ENCODE measurements around the gene ZFYVE21. TPM values are rescaled to one million over a fixed set of nuclear protein-coding genes. Genes with fewer than 3 reads are reported as not detected.

Gene ZFYVE21
- total RNA-seq, 1 donor from 2014 or later: 86.6 TPM

DNA sequence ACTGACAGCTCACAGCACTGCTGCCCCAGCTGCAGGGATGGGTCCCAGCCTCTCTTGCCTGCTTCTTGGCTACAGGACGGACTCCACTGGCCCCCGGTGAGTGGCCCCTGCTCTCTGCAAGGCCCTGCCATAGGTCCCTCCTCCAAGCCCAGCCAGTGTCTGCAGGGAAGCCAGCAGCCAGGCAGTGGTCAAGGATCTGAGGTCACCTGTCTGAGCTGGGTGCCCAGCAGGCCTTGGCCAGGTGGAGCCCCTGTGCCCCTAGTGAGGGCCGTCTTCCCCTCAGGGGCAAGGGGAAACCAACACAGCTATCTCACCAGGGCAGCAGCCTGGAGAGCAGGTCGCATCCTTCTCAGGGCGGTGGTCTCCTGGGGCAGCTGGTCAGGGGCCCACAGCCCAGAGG lies 13.5 kb upstream of the ZFYVE21 start:
- ATAC-seq (no peak), DNase-seq (ENCODE audit: low spot score) (no peak)
- intact Hi-C loops (cut with DNase I): no loop called here

DNA sequence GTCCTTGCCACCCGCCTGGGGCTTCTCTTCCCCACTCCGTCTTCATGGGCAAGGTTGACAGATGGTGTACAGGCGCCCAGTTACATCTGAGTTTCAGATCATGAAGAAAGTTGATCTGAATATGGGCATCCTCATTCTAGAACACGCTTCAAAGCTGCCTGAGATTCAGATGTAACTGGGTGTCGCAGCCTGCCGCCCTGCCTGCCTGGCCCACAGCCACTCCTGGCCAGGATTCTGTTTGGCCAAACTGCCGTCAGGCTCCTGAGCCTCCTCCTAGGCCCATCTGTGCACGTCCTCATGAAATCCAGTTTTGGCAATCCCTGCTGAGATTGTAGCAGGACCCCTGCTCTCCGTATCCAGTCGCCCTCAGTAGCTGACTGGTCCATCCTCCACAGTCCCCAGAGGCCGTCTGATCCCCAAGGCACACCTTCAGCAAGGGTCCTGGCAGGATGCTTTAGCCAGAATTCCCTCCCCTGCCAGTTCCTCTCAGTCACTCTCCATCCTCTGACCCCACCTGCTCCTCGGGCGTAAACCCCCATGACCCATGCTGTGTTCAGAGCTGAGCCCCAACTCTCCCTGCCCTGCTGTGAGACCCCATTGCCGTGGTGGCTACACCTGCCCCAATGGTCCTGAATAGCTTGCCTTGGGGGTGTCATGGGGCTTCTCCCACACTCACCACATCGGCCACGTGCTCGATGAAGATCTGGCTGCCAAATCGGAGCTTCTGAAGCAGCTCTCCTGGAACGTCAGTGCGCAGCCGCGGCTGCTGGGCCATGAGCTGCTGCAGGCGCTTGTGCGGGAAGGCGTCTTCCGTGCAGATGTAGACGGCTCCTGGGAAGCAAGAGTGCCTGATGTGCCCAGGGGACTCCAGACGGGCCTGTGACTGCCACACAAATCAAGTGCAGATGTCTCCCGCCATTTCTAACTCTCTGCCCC lies 12.8 kb upstream of the ZFYVE21 start:
- ATAC-seq (no peak), DNase-seq (ENCODE audit: low spot score) (no peak)
- intact Hi-C loops (cut with DNase I): no loop called here

DNA sequence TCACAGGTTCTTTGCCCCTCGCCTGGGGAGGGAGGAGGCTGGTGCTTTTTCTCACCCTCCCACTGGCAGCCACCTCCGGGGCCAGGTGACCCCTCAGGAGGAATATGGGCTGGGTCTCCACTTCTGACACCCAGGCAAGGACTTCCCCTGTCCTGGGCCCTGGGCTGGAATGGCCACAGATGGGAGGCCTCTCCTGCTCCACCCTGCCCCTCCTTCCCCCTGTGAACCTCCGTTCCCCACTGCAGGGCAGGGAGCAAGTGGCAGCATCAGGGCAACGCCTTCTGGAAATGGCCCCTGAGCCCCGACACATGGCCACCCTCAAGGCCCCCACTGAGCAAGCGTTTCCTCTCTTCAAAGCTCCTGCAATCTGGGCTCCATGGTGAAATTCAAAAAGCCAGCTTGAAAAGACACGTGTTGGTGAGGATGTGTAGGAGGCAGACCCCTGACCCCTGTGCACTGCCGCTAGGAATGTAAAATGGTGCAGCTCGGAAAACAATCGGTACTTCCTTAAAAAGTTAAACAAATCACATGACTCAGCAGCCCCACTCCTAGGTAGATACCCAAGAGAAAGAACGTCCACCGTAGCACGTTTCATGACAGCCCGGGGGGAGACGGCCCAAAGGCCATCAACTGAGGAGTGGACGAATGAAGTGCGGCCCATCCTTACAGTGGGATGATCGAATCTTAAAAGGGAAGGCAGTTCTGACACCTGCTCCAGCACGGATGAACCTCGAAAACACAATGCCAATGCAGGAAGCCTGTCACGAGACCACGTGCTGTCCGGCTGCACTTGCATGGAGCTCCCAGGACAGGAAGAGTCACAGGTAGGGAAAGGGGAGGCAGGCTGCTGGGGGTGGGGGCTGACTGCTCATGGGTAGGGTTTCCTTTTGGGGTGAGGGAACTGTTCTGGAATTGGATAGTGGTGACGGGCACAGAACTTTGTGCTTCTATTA lies 11.9 kb upstream of the ZFYVE21 start:
- DNase-seq (ENCODE audit: low spot score): no peak
- ATAC-seq: no peak
- intact Hi-C loops (cut with DNase I): no loop called here

DNA sequence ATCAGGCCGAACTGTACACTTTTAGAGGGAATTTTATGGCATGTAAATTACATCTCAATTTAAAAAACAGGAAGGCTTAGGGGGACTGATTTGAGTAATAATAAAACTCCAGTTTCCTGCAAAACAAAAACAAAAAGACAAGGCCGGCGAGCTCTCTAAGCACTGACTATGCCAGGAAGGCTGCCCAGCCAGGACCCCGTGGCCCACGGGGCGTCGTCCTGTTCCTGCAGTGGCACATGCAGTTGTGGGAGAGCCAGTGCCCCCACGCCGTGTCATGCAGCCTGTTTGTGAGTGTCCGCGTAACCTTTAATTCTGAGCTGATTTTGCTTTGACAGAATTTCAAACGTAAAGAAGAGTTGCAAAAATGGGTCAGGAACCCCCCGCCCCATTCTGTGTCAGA lies 10.9 kb upstream of the ZFYVE21 start:
- DNase-seq (ENCODE audit: low spot score) (no peak), ATAC-seq (no peak)
- intact Hi-C loops (cut with DNase I): no loop called here

DNA sequence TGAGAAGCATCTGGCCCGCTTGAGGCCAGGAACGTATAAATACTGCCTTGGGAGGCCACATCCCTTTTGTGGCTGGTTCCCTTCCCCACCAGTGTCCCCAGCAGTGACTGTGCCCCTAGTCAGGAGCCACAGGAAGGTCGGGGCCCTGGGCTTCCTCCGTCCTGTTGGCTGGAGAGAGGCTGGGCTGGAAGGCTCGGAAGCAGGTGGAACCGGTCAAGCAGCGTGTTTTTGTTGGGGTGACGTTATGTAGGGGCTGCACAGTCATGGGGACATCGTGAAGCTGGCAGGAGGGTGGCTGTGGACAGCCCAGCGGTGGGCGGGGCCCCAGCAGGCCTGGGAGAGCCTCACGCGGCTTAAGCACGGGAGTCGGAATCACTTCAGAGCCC lies 10.5 kb upstream of the ZFYVE21 start:
- intact Hi-C loops (cut with DNase I): no loop called here
- peak; percentile 68 for ATAC-seq
- no peak for DNase-seq (ENCODE audit: low spot score)

DNA sequence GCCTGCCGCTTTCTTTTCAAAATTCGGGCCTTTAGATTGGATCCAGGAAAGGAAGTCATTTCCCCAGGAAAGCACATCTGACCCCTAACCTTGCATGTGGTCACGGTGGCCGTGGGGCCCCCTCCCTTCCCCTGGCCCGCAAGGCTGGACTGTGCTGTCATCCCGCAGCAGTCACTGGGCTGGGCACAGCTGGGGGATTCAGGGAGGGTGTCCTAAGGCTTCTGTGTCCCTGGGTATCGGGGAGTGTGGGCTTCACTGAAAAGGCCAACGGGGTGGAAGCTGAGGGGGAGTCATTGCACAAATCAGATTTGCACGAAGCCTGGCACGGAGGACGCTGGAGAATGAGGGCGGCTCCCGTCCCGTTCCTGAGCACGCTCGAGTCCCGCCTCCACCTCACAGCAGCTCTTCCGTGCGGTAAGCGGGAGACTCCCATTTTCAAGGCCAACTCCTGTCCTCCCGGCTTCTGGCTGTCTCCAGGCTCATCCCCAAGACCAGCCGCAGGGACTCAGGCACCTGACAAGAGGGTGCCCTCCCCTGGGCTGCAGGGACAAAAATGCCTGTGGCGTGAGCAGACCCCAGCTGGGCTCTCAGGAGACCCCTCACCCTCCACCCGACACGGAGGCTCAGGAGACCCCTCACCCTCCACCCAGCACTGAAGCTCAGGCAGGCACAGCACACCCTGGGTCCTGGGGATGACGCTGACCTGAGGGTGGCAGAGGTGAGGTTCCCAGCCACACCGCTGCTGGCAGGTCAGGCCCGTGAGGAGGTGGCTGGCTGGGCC lies 9.9 kb upstream of the ZFYVE21 start:
- intact Hi-C loops (cut with DNase I): no loop called here
- ATAC-seq: peak; percentile 37
- DNase-seq (ENCODE audit: low spot score): no peak

DNA sequence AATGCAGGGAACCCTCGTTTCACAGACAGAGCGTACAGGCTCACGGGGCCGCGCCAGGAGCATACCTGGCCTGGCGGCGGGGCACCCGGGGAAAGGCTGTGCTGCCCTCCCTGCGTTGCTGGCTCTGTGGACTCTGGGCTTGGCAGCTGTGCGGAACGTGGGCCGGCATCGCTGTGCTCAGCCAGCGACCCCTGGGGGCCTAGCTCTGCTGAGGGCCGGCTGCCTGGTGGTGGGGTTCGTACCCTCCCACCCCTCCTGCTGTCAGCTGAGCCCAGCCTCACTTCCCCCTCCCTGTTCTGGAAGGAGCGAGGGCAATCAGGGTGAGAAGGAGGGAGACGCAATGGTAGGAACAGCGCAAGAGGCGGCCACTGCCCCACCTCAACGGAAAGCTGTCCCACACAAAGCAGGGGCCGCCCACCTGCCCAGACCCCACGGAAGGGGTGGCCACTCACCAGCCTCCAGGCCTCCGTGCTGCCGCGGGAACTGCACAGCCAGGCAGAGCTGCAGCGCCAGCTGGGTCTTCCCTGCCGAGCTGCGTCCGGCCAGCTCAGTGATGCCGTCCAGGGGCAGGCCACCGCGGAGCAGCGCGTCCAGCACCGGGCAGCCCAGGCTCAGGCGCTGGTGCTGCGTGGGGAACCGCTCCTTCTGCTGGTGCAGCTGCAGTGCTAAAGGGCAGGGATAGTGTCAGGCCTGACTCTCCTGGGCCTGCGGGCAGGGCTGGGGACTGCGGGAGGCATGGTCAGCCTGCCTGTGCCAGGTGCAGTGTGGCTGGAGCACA lies 8.9 kb upstream of the ZFYVE21 start:
- intact Hi-C loops (cut with DNase I): no loop called here
- ATAC-seq (no peak), DNase-seq (ENCODE audit: low spot score) (no peak)

DNA sequence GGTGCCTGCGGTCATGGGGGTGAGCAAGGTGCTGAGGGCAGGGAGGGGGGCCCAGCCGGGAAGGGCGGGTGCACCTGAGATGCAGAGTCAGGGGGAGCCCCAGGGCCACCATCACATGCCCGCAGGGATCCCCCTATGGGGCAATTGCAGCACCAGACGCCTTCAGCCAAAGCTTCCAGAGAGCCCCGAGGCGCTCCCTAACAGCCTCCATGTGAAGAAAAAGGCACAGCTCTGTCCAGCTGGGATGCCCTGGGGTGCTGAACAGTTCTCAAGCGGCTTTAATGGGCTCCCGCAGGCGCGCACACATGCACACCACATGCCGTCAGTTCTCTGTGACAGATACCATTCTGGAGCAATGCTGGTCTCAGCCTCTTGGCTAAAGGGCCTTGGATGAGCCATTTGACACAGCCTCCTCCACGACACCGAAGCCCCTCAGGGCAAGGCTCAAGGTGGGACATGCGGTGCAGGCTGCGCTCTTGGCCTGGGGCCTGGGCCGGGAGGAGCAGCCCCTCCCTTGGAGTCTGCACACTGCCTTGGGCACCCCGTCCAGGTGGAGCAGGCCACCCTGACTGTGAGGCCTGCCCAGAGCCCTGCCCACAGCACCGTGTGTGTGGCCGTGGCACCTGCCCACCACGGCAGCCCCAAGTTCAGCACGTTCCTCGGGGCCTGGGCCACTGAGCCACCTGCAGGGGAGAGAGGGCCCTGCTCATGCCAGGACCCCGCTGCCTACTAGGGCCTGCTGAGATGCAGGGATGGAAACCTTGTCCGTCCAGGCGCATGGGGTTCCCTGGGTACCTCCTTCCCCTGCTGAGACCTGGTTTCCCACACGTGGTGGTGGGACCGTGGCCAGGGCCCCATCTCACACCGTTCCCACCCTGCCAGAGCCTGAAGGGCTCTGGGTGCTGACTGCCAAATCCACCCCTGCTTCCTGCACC lies 8.0 kb upstream of the ZFYVE21 start:
- ATAC-seq (no peak), DNase-seq (ENCODE audit: low spot score) (no peak)
- intact Hi-C loops (cut with DNase I): no loop called here

DNA sequence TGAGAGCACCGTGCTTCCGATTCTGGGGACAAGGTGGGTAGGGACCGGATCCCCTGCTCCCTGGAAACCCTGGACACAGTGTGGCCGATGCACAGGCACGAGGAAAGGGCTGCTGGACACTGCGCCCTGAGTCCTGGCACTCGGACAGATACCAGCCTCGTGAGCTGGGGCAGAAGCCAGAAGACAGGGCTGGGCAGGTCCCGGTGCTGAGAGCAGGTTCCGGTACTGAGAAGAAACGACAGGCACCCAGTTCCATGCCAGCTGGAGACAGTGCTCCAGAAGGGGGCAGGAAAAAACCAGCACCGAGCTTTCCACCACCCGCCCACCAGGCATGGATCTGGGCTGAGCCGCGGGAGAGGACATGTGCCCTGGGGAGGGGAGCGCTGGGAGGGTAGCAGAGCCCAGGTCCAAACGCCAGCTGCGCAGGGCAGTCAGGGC lies 6.8 kb upstream of the ZFYVE21 start:
- no peak for DNase-seq (ENCODE audit: low spot score)
- intact Hi-C loops (cut with DNase I): no loop called here
- ATAC-seq: no peak

DNA sequence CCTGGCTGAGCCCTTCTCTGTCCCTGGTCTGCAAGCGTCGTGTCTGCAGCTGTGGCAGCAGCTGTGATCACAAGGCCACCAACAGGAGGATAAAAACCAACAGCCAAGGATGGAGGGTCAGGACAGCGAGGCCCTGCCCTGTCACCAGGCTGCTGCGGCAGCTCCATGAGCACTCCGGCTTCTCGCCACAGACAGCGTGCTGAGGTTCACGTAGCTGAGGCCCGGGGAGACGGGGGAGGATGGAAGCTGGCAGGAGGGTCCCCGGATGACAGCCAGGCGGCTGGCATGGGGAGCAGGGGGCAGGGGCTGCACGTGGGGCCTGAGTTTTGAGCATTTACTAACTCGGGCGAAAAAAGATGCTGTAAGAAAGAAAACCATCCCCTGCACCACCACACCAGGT lies 5.8 kb upstream of the ZFYVE21 start:
- intact Hi-C loops (cut with DNase I): no loop called here
- no peak for DNase-seq (ENCODE audit: low spot score)
- no peak for ATAC-seq

DNA sequence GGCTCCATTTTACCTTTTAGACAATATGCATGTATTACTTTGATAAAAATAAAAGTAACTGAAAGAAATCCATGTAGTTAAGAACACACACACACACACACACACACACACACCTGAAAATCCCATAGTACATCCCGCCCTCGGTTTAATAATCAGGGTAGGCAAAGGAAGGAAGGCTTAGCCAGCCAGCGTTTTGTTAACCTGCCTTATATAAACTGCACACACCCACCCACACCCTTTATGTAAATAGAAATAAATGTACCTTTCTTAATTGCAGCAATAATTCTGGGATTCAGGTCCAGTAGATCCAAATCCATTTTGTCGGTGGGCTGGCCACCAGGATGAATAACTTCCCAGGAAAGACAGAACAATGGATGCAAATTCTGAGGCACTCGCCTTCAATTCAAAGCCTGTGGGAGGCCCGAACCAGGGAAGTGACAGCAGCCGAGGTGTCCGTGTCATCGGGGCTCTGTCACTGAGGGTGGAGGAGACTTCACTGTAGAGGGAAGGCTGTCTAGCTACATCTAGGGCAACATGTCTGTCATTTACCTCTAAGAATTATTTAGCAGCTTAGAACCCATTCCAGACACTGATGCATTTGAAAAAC lies 4.7 kb upstream of the ZFYVE21 start:
- no peak for DNase-seq (ENCODE audit: low spot score)
- intact Hi-C loops (cut with DNase I): no loop called here
- no peak for ATAC-seq

DNA sequence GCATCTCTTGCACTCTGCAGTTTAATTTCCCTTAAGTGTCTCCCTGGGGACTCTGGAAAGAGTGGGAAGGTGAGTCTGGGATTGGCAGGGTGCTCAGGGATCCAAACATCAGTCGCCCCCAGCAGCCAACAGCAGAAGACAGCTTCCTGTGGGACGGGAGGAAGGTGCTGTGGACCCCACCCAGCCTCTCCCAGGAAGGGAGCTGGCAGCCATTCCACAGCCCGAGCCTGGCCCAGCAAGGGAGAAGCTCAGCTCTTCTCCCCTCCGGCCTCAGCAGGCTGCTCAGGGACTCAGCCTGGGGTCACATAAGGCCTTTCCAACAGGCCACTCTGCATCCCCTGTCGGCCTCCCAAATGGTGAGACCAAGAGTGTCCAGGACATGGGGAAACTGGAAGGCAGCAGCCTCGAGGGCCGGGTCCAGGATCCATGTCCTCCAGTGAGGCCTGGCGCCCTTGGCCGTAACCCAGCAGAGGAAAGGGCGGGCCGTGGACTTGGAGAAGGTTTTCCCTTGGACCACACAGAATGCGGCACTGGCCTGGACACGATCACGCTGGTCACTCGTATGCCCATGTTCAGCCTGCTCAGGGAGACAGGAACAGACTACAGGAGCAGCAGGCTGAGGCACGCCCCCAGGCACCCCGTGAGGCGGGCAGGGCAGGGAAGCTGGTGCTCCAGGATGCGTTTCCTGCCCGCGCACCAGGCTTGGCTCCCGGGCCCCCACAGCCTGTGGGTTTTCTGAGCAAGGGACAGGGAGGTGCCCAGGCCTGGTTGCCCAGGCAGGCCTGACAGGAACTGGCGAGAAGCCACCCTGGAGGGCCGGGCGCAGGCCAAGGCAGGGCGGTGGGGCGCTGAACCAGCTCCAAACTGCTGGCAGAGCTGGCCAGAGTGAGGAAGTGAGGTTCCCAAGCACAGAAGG lies 3.8 kb upstream of the ZFYVE21 start:
- intact Hi-C loops (cut with DNase I): no loop called here
- no peak for DNase-seq (ENCODE audit: low spot score)
- no peak for ATAC-seq

DNA sequence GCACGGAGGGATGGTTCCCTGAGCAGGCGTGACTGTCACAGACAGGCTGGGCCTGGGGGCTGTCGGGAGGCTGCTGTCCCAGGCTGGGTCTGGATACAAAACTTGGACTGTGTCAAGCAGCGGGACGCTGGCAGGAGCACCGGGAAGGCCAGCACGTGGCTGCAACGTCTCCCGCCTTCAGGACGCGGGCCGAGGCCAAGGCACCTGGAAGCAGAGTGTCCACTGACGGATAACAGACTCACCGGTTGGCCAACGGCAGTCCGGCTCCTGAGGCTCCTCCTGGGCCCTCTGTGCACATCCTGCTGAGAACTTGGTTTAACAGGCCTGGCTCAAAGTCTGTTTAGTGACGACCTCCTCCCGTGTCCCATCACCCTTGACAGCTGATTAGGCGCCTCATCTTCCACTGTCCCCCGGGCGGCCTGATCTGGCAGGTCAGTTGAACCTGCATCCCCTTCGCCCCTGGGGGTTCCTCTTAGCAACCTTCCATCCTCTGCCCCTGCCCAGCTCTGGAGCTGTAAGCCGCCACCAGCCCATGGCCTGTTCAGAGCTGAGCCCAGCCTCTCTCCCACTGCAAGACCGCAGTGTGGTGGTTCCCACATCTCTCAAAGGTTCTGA lies 2.9 kb upstream of the ZFYVE21 start:
- DNase-seq (ENCODE audit: low spot score) (no peak), ATAC-seq (no peak)
- intact Hi-C loops (cut with DNase I): no loop called here

DNA sequence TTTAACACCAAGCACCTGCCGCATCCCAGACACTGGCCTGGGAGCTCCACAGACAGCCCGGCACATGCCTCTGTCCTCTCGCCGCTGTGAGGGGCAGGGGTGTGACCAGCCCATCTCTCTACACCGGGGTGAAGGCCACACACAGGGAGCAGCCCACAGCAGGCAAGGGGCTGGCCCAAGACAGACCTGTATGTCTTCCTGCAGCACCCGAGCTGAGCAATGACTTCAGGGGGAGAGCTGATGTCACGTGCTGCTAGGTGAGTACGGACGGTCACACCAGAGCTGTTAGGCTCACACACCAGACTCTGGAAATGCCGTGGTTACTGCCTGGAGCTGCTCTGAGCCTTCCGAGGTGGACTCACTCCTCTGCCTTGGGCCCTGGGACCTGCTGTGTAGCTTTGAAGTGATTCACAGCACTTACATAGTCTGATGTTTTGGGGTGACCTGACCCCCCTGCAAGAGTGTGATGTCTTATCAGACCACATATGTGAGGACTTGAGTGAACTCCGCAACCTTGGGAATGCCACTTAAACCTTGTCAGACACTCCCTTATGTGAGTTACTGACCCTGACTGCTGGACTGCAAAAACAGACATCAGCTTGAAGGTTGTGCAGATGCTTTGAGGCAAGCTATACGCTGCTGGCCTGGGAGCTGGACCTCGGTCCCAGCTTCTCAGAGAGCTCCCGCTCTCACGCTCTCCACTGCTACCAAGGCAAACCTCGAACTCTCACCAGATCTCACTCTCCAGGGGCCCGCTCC lies 2.1 kb upstream of the ZFYVE21 start:
- intact Hi-C loops (cut with DNase I): no loop called here
- no peak for ATAC-seq
- DNase-seq (ENCODE audit: low spot score): no peak
